Fibroblast of lung (primary cell): Measurements from ENCODE around the gene ZNF793. TPM values are rescaled to one million over a fixed set of nuclear protein-coding genes. Genes with fewer than 3 reads are reported as not detected.

Experiments used
- DNase-seq, 2 donors: peaks; one replicate each; pipeline versions ENCODE4 v3.0.0 to v3.0.0-alpha.2; 2010; ENCODE audit warnings: low read depth in 2 of 2
- H2AFZ ChIP-seq: 2 replicates; pipeline ENCODE4 v1.5.1; 2012; ENCODE audit warnings: low read length, control low read depth, inconsistent platforms
- H3K27ac ChIP-seq: 2 replicates; pipeline ENCODE4 v1.5.1; 2011; ENCODE audit warnings: low read length, control low read depth; ENCODE audit not compliant: insufficient read depth
- H3K27me3 ChIP-seq: 2 replicates; pipeline ENCODE4 v1.5.1; 2011; ENCODE audit warnings: mild to moderate bottlenecking, low read length; ENCODE audit not compliant: control insufficient read depth, insufficient read depth
- H3K36me3 ChIP-seq: 2 replicates; pipeline ENCODE4 v1.5.1; 2011; ENCODE audit warnings: low read length; ENCODE audit not compliant: control insufficient read depth, insufficient read depth
- H3K4me1 ChIP-seq: 2 replicates; pipeline ENCODE4 v1.5.1; 2011; ENCODE audit warnings: low read length; ENCODE audit not compliant: control insufficient read depth, insufficient read depth; ENCODE audit errors: extremely low read depth
- H3K4me2 ChIP-seq: 2 replicates; pipeline ENCODE4 v1.5.1; 2011; ENCODE audit warnings: low read length, control low read depth; ENCODE audit not compliant: insufficient read depth; ENCODE audit errors: extremely low read depth
- H3K4me3 ChIP-seq, 4 experiments: fragments of 200-600 bp in 1 of 4; sonication (generic) in 1 of 4; replicated peaks in 1 of 4; 2 replicates each; pipeline ENCODE4 v1.5.1; 2011 to 2016; ENCODE audit warnings: low read length in 4 of 4, low read depth in 3 of 4, mild to moderate bottlenecking in 3 of 4, control low read depth in 2 of 4, inconsistent platforms in 1 of 4, mixed read lengths in 1 of 4; ENCODE audit not compliant: insufficient read depth in 1 of 4; ENCODE audit errors: control extremely low read depth in 1 of 4
- H3K79me2 ChIP-seq: 2 replicates; pipeline ENCODE4 v1.5.1; 2012; ENCODE audit warnings: mild to moderate bottlenecking, low read length, inconsistent platforms; ENCODE audit not compliant: control insufficient read depth, insufficient read depth
- H3K9ac ChIP-seq: 2 replicates; pipeline ENCODE4 v1.5.1; 2011; ENCODE audit warnings: mild to moderate bottlenecking, low read length, control low read depth; ENCODE audit not compliant: insufficient read depth
- H3K9me3 ChIP-seq: 2 replicates; pipeline ENCODE4 v1.5.1; 2012; ENCODE audit warnings: low read depth, low read length; ENCODE audit not compliant: control insufficient read depth, insufficient read depth
- H4K20me1 ChIP-seq: 2 replicates; pipeline ENCODE4 v1.5.1; 2011; ENCODE audit warnings: low read length; ENCODE audit not compliant: control insufficient read depth, insufficient read depth; ENCODE audit errors: extremely low read depth
- EZH2 ChIP-seq: IDR thresholded peaks from 2 replicates; pipeline ENCODE4 v1.5.1; 2012; ENCODE audit warnings: low read length, control low read depth, mild to moderate bottlenecking; ENCODE audit errors: missing control alignments
- polyA plus RNA-seq, 2 donors: library from polyadenylated mRNA; depleted of rRNA in 1 of 2; stranded (reverse) in 1 of 2; unstranded in 1 of 2; fragments of >200 nt; gene quantifications; 2 replicates each; pipeline ENCODE4 v1.2.1, GENCODE V29; 2011 to 2012; ENCODE audit warnings: missing spikeins in 1 of 2
- total RNA-seq: library from RNA; depleted of rRNA; stranded (reverse); fragments of >200 nt; gene quantifications from 2 replicates; pipeline ENCODE4 v1.2.1, GENCODE V29; 2014
- TF ChIP-seq, protein P1 (sequence below), 2 donors: IDR thresholded peaks in 1 of 2; conservative IDR thresholded peaks in 1 of 2; 1 replicate in 1 of 2; 2 replicates in 1 of 2; pipeline ENCODE4 v1.5.1; 2011 to 2012; ENCODE audit warnings: low read length in 2 of 2, control low read depth in 1 of 2, inconsistent platforms in 1 of 2, low read depth in 1 of 2, mild to moderate bottlenecking in 1 of 2

The ZNF793 gene
- total and polyA plus RNA-seq, 2 donors (not counting 1 experiment from before 2014, with no cell fraction given), result 1.7 to 5.9 TPM

DNA sequence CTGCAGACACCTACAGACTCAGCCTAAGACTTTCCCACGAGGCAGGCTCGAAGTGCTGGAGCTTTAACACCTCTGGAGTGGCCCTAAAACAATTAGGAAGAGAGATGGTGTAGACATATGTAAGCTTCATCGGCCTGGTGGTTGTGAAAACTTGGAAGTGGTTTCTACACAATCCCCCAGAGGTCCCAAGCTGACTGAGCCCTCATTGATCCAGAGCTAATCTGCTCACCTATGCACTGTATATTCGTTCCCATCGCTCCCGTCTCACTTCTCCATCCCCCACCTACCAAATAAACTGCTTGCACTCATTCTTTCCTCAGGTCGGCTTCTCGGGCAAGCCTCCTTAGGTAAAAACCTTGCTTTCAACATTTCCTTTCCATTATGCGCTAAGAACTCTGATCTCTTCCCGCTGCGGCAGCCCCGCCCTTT lies 767 bp upstream of the ZNF793 start:
- Histone ChIP-seq H3K4me3 (peak overlapping the region; percentile 57 to 91 (median 69)), H3K9ac (no peak overlapping the region), H3K9me3 (no peaks in the 10 kb centered on the region), H3K79me2 (no peaks in the 10 kb centered on the region), H4K20me1 (no peaks in the 10 kb centered on the region), H3K27ac (peak overlapping the region; percentile 82), H3K36me3 (no peaks in the 10 kb centered on the region), H3K27me3 (no peaks in the 10 kb centered on the region), H3K4me2 (peak overlapping the region; percentile 83), H2AFZ (peak overlapping the region; percentile 96), H3K4me1 (no peaks in the 10 kb centered on the region)
- no peak for TF ChIP-seq EZH2
- TF ChIP-seq, protein P1, sequence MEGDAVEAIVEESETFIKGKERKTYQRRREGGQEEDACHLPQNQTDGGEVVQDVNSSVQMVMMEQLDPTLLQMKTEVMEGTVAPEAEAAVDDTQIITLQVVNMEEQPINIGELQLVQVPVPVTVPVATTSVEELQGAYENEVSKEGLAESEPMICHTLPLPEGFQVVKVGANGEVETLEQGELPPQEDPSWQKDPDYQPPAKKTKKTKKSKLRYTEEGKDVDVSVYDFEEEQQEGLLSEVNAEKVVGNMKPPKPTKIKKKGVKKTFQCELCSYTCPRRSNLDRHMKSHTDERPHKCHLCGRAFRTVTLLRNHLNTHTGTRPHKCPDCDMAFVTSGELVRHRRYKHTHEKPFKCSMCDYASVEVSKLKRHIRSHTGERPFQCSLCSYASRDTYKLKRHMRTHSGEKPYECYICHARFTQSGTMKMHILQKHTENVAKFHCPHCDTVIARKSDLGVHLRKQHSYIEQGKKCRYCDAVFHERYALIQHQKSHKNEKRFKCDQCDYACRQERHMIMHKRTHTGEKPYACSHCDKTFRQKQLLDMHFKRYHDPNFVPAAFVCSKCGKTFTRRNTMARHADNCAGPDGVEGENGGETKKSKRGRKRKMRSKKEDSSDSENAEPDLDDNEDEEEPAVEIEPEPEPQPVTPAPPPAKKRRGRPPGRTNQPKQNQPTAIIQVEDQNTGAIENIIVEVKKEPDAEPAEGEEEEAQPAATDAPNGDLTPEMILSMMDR (conservative IDR thresholded peaks at IDR 0.05 in 1 of 2, IDR thresholded peaks at IDR 0.05 in 1 of 2; ENCODE audit: low read depth in 1 of 2, low read length in 2 of 2), result no peak
- no peak for DNase-seq

DNA sequence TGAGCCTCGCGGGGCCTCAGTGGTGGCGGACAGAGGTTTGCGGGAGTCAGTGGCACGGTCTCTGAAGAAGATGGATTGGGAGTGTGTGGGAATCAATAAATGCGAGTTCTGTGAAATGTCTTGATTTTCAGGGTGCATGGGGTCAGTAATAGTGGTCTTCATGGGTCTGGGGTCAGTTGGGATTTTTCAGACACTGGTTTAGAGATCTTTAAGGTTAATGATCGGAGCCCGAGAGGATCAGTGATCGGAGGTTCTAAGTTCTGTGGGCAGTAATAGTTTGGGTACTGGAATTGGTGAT lies 377 bp downstream of the ZNF793 start:
- peak overlapping the region; percentile 69 for H3K9ac ChIP-seq
- H3K4me3 ChIP-seq, result peak overlapping the region; percentile 57 to 91 (median 69)
- peak overlapping the region; percentile 83 for H3K4me2 ChIP-seq
- H3K27ac ChIP-seq, result peak overlapping the region; percentile 82
- H4K20me1 ChIP-seq, result no peaks in the 10 kb centered on the region
- H3K36me3 ChIP-seq, result no peaks in the 10 kb centered on the region
- no peaks in the 10 kb centered on the region for H3K79me2 ChIP-seq
- peak overlapping the region; percentile 96 for H2AFZ ChIP-seq
- no peaks in the 10 kb centered on the region for H3K9me3 ChIP-seq
- no peaks in the 10 kb centered on the region for H3K27me3 ChIP-seq
- H3K4me1 ChIP-seq, result no peaks in the 10 kb centered on the region
- TF ChIP-seq, protein P1 (conservative IDR thresholded peaks at IDR 0.05 in 1 of 2, IDR thresholded peaks at IDR 0.05 in 1 of 2; ENCODE audit: low read depth in 1 of 2, low read length in 2 of 2), result no peak
- TF ChIP-seq EZH2, result no peak
- no peak for DNase-seq

DNA sequence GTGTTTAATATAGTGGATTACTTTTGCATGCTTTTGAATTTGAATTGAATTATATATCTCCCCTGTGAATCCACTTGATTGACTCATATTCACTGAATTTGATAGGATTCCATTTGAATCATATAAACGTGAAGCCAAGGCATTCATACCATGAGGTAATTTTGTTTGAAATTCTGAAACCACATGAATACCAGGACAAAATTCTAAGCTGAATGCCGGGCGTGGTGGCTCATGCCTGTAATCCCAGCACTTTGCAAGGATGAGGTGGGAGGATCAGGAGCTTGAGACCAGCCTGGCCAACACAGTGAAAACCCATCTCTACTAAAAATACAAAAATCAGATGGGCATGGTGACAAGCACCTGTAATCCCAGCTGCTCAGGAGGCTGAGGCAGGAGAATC lies 4.4 kb downstream of the ZNF793 start:
- no peak overlapping the region for H3K4me2 ChIP-seq
- H3K4me1 ChIP-seq, result no peaks in the 10 kb centered on the region
- no peaks in the 10 kb centered on the region for H3K9me3 ChIP-seq
- no peaks in the 10 kb centered on the region for H4K20me1 ChIP-seq
- no peaks in the 10 kb centered on the region for H3K79me2 ChIP-seq
- H3K27ac ChIP-seq, result no peak overlapping the region
- no peak overlapping the region for H3K4me3 ChIP-seq
- no peak for DNase-seq
- no peaks in the 10 kb centered on the region for H3K36me3 ChIP-seq
- no peak overlapping the region for H2AFZ ChIP-seq
- TF ChIP-seq EZH2, result no peak
- TF ChIP-seq, protein P1 (conservative IDR thresholded peaks at IDR 0.05 in 1 of 2, IDR thresholded peaks at IDR 0.05 in 1 of 2; ENCODE audit: low read depth in 1 of 2, low read length in 2 of 2), result no peak
- no peak overlapping the region for H3K9ac ChIP-seq
- H3K27me3 ChIP-seq, result no peaks in the 10 kb centered on the region
